IMR-90 (cell line): ENCODE measurements around the gene PPP1CB. TPM values are rescaled to one million over a fixed set of nuclear protein-coding genes. Genes with fewer than 3 reads are reported as not detected.

Experiments used
- ATAC-seq: fragments of 200-7000 bp; cut with Tn5 transposase; 2 replicates; pipeline ENCODE4 v1.9.1; 2020; ENCODE audit warnings: low read depth, mild to moderate bottlenecking, moderate library complexity
- BruUV-seq: library from RNA; stranded (reverse); fragments of 400-500 nt; replicated peaks from 2 replicates; lab custom pipeline; 2021; lab: Mats Ljungman, UMichigan
- CTCF ChIA-PET: fragments of 300-600 bp; formaldehyde crosslinking; extraction: SDS; loops from one replicate; lab custom pipeline; 2021; ENCODE audit warnings: antibody characterized with exemption; lab: Yijun Ruan, JAX
- POLR2A ChIA-PET: fragments of 300-600 bp; sonication (Branson Sonifier 250); formaldehyde crosslinking; loops from one replicate; lab custom pipeline; 2022; ENCODE audit warnings: antibody characterized with exemption; ENCODE audit not compliant: unreplicated experiment; lab: Charles Lee
- DNase-seq: peaks from one replicate; pipeline ENCODE4 v3.0.0; 2013
- H2AFZ ChIP-seq: replicated peaks from 2 replicates; pipeline ENCODE3; 2013; ENCODE audit warnings: low read length, mild to moderate bottlenecking; ENCODE audit not compliant: poor library complexity
- H2AK5ac ChIP-seq: 2 replicates; pipeline ENCODE4 v1.6.1; 2013; ENCODE audit warnings: low read depth, low read length, inconsistent platforms
- H2AK9ac ChIP-seq: replicated peaks from 2 replicates; pipeline ENCODE3; 2013; ENCODE audit warnings: mild to moderate bottlenecking, low read depth, low read length, moderate library complexity; ENCODE audit not compliant: poor library complexity
- H2BK120ac ChIP-seq: 2 replicates; pipeline ENCODE4 v1.6.1; 2013; ENCODE audit warnings: low read depth, low read length, inconsistent platforms
- H2BK15ac ChIP-seq: 3 replicates; pipeline ENCODE4 v1.6.1; 2013; ENCODE audit warnings: low read depth, low read length, inconsistent platforms
- H2BK20ac ChIP-seq: 2 replicates; pipeline ENCODE4 v1.6.1; 2013; ENCODE audit warnings: low read depth, mild to moderate bottlenecking, inconsistent platforms, low read length, moderate library complexity
- H2BK5ac ChIP-seq: 2 replicates; pipeline ENCODE4 v1.6.1; 2013; ENCODE audit warnings: mild to moderate bottlenecking, low read depth, low read length, inconsistent platforms; ENCODE audit not compliant: poor library complexity, severe bottlenecking
- H3K14ac ChIP-seq: replicated peaks from 2 replicates; pipeline ENCODE4 v1.6.1; 2013; ENCODE audit warnings: low read depth, low read length, inconsistent platforms
- H3K18ac ChIP-seq: 2 replicates; pipeline ENCODE4 v1.6.1; 2013; ENCODE audit warnings: low read depth, low read length, control low read depth
- H3K23ac ChIP-seq: 2 replicates; pipeline ENCODE4 v1.6.1; 2013; ENCODE audit warnings: low read depth, low read length, inconsistent platforms
- H3K27ac ChIP-seq: 2 replicates; pipeline ENCODE4 v1.5.1; 2013; ENCODE audit warnings: mild to moderate bottlenecking, control low read depth, low read length; ENCODE audit not compliant: insufficient read depth
- H3K27me3 ChIP-seq: 2 replicates; pipeline ENCODE4 v1.6.1; 2013; ENCODE audit warnings: low read length; ENCODE audit not compliant: control insufficient read depth, insufficient read depth
- H3K36me3 ChIP-seq: 2 replicates; pipeline ENCODE4 v1.6.1; 2013; ENCODE audit warnings: low read length, mixed read lengths; ENCODE audit not compliant: control insufficient read depth, insufficient read depth
- H3K4ac ChIP-seq: 2 replicates; pipeline ENCODE4 v1.6.1; 2013; ENCODE audit warnings: low read depth, low read length, inconsistent platforms
- H3K4me1 ChIP-seq: 2 replicates; pipeline ENCODE4 v1.6.1; 2013; ENCODE audit warnings: low read length, mixed read lengths; ENCODE audit not compliant: control insufficient read depth, insufficient read depth
- H3K4me2 ChIP-seq: 2 replicates; pipeline ENCODE4 v1.6.1; 2013; ENCODE audit warnings: low read depth, mild to moderate bottlenecking, control low read depth, low read length, moderate library complexity
- H3K4me3 ChIP-seq: 2 replicates; pipeline ENCODE4 v1.5.1; 2013; ENCODE audit warnings: low read depth, mild to moderate bottlenecking, control low read depth, low read length, moderate library complexity; ENCODE audit not compliant: insufficient read depth
- H3K56ac ChIP-seq: 2 replicates; pipeline ENCODE4 v1.6.1; 2013; ENCODE audit warnings: low read length, inconsistent platforms; ENCODE audit not compliant: insufficient read depth; ENCODE audit errors: extremely low read depth
- H3K79me1 ChIP-seq, 2 experiments: 2 replicates each; pipeline ENCODE4 v1.6.1; 2013; ENCODE audit warnings: low read length in 2 of 2, inconsistent platforms in 1 of 2, low read depth in 1 of 2
- H3K9ac ChIP-seq: 2 replicates; pipeline ENCODE4 v1.6.1; 2013; ENCODE audit warnings: low read depth, low read length, control low read depth
- H3K9me1 ChIP-seq: 2 replicates; pipeline ENCODE4 v1.6.1; 2013; ENCODE audit warnings: low read length, inconsistent platforms; ENCODE audit not compliant: insufficient read depth
- H3K9me3 ChIP-seq: 2 replicates; pipeline ENCODE4 v1.6.1; 2013; ENCODE audit warnings: low read length; ENCODE audit not compliant: control insufficient read depth, insufficient read depth
- H4K20me1 ChIP-seq: 2 replicates; pipeline ENCODE4 v1.6.1; 2013; ENCODE audit warnings: low read length, inconsistent platforms; ENCODE audit not compliant: insufficient read depth
- H4K5ac ChIP-seq: 2 replicates; pipeline ENCODE4 v1.6.1; 2013; ENCODE audit warnings: mild to moderate bottlenecking, low read depth, low read length, control low read depth
- H4K8ac ChIP-seq, 2 experiments: 2 replicates each; pipeline ENCODE4 v1.6.1; 2013; ENCODE audit warnings: low read depth in 2 of 2, low read length in 2 of 2, control low read depth in 1 of 2, inconsistent platforms in 1 of 2
- H4K91ac ChIP-seq: 2 replicates; pipeline ENCODE4 v1.6.1; 2013; ENCODE audit warnings: low read depth, low read length, inconsistent platforms; ENCODE audit not compliant: insufficient read depth
- MAFK ChIP-seq: IDR thresholded peaks from 2 replicates; pipeline ENCODE4 v1.6.1; 2012; ENCODE audit warnings: low read depth, low read length, improper control_type of control experiment
- NFE2L2 ChIP-seq: fragments of 150-350 bp; IDR thresholded peaks from 2 replicates; pipeline ENCODE4 v1.6.1; 2016; ENCODE audit warnings: low read depth, mild to moderate bottlenecking, low read length
- POLR2A ChIP-seq: IDR thresholded peaks from 2 replicates; pipeline ENCODE4 v1.6.1; 2012; ENCODE audit warnings: mild to moderate bottlenecking, low read depth, low read length
- RFX5 ChIP-seq: IDR thresholded peaks from 2 replicates; pipeline ENCODE4 v1.8.0; 2012; ENCODE audit warnings: low read depth, mild to moderate bottlenecking, low read length, moderate library complexity
- WGBS, 2 experiments: methylation state at CpG; one replicate each; pipeline versions ENCODE4 v1.1.5 to v1.1.7; 2013; ENCODE audit warnings: missing lambda C conversion rate in 2 of 2; ENCODE audit not compliant: insufficient read length in 1 of 2; ENCODE audit errors: extremely low coverage in 2 of 2; 5-methylcytosine and 5-hydroxymethylcytosine counted together
- dilution Hi-C: fragments of 300-500 bp; cut with HindIII; formaldehyde crosslinking; loops from one replicate; pipeline ENCODE4 v1.14.3; 2018; ENCODE audit warnings: low sequenced_read_pairs; ENCODE audit not compliant: unreplicated experiment
- in situ Hi-C: fragments of 300-500 bp; cut with MboI; formaldehyde crosslinking; loops from 3 replicates; pipeline ENCODE4 v1.14.3; 2019; ENCODE audit warnings: low sequenced_read_pairs, inconsistent platforms, mixed read lengths
- intact Hi-C: fragments of 100-400 bp; cut with micrococcal nuclease; formaldehyde crosslinking; loops from 2 replicates; pipeline ENCODE4 v1.10.0; 2022
- polyA plus RNA-seq, 3 experiments: library from polyadenylated mRNA; depleted of rRNA; stranded (reverse); fragments of >200 nt; gene quantifications; 2 replicates each; pipeline ENCODE4 v1.2.3, GENCODE V29; 2012; ENCODE audit warnings: low replicate concordance in 1 of 3
- total RNA-seq: library from RNA; depleted of rRNA; stranded (reverse); fragments of >200 nt; gene quantifications from 2 replicates; pipeline ENCODE4 v1.2.3, GENCODE V29; 2012
- TF ChIP-seq, protein P1 (sequence below): conservative IDR thresholded peaks from 2 replicates; pipeline ENCODE4 v1.5.1; 2012; ENCODE audit warnings: mild to moderate bottlenecking, low read depth, low read length, improper control_type of control experiment

Gene PPP1CB
- total and polyA plus RNA-seq, 2 of the 4 experiments (the other 2 are of a cell fraction) = 37.7 to 111 TPM

DNA sequence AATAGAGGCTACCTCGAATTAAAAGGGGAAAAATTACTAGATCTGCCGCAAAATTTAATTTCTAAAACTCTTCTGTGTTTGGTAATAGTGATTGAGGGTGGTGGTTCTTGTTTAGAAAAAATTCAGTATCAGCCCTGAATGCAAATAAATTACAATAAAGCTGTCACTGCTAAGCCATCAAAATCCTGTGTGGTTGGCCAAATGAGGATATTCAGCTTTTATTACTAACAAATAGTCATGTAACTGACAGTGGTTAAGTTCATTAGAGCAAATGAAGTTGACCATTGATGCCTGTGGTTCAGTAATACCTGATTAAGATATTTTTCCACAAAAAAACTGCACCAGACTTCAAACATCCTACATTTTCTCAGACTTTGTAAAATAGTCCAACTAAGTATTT, 14.4 kb downstream of the PPP1CB start:
- Histone ChIP-seq H3K4me2 (no peak overlapping the region), H3K14ac (no peak overlapping the region), H2BK20ac (no peak overlapping the region), H4K5ac (no peak overlapping the region), H3K18ac (no peak overlapping the region), H3K4me1 (peaks cover 5% of the 10 kb centered on the region), H2BK15ac (no peak overlapping the region), H2BK120ac (no peak overlapping the region), H4K20me1 (peaks cover 96% of the 10 kb centered on the region), H3K4me3 (no peak overlapping the region), H2BK5ac (no peak overlapping the region), H3K36me3 (no peaks in the 10 kb centered on the region; the same call in none of the 2 replicates), H3K79me1 (peaks cover 3 to 69% of the 10 kb centered on the region in 2 experiments; a peak in 3 of 4 replicates), H3K27me3 (no peaks in the 10 kb centered on the region), H4K91ac (no peak overlapping the region), H3K9me3 (no peaks in the 10 kb centered on the region), H2AK5ac (no peak overlapping the region), H3K9ac (no peak overlapping the region), H3K9me1 (peaks cover 9% of the 10 kb centered on the region), H2AK9ac (no peak overlapping the region), H3K56ac (no peak overlapping the region), H4K8ac (no peak overlapping the region), H2AFZ (no peak overlapping the region), H3K23ac (no peak overlapping the region), H3K4ac (no peak overlapping the region), H3K27ac (no peak overlapping the region)
- dilution Hi-C loops = no loop called here
- intact Hi-C loops = no loop called here
- ATAC-seq = no peak
- DNase-seq = no peak
- ChIA-PET CTCF (no interaction called here), POLR2A (no interaction called here)
- in situ Hi-C loops = no loop called here
- TF ChIP-seq POLR2A (no peak), RFX5 (no peak), NFE2L2 (no peak), MAFK (no peak)
- TF ChIP-seq, protein P1, sequence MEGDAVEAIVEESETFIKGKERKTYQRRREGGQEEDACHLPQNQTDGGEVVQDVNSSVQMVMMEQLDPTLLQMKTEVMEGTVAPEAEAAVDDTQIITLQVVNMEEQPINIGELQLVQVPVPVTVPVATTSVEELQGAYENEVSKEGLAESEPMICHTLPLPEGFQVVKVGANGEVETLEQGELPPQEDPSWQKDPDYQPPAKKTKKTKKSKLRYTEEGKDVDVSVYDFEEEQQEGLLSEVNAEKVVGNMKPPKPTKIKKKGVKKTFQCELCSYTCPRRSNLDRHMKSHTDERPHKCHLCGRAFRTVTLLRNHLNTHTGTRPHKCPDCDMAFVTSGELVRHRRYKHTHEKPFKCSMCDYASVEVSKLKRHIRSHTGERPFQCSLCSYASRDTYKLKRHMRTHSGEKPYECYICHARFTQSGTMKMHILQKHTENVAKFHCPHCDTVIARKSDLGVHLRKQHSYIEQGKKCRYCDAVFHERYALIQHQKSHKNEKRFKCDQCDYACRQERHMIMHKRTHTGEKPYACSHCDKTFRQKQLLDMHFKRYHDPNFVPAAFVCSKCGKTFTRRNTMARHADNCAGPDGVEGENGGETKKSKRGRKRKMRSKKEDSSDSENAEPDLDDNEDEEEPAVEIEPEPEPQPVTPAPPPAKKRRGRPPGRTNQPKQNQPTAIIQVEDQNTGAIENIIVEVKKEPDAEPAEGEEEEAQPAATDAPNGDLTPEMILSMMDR = no peak
- no CpG with 5 or more reads among the region's 2 CpGs for WGBS, 2 experiments
- BruUV-seq = no TSS peak
